GM18907 (cell line): ENCODE measurements around the gene CCDC15.

Experiments used
- ATAC-seq: cut with Tn5 transposase; IDR thresholded peaks from one replicate; pipeline ENCODE4 v1.9.1; 2021; ENCODE audit warnings: mild to moderate bottlenecking, moderate library complexity; ENCODE audit not compliant: unreplicated experiment

The CCDC15 gene

GRCh38 chr11:124953753-124954589 is at the start of gene CCDC15:
CCDC15 (plus strand) TSS chr11:124954202; CDS start chr11:124954733, 531 bp downstream.
- ATAC-seq = peak; percentile 99

GRCh38 chr11:124915541-124916369 is 38.2 kb upstream of the CCDC15 start:
- ATAC-seq = no peak

- no peak for ATAC-seq
Measured at GRCh38 chr11:124916370-124916710, 37.7 kb upstream of the CCDC15 start.

- no peak for ATAC-seq
Measured at GRCh38 chr11:124917115-124917637, 36.8 kb upstream of the CCDC15 start.

GRCh38 chr11:124918950-124919349 is 35.1 kb upstream of the CCDC15 start, which contains the start of gene HEPN1:
HEPN1 (plus strand) TSS chr11:124919250.
- no peak for ATAC-seq

GRCh38 chr11:124919898-124920297 is 34.1 kb upstream of the CCDC15 start:
- ATAC-seq = no peak

- no peak for ATAC-seq
Measured at GRCh38 chr11:124920356-124920755, 33.6 kb upstream of the CCDC15 start.

- peak; percentile 69 for ATAC-seq
Measured at GRCh38 chr11:124920870-124921609, 33.0 kb upstream of the CCDC15 start.

GRCh38 chr11:124922831-124923230 is 31.2 kb upstream of the CCDC15 start:
- no peak for ATAC-seq

- ATAC-seq = no peak
Measured at GRCh38 chr11:124923296-124923695, 30.7 kb upstream of the CCDC15 start.

- ATAC-seq = no peak
Measured at GRCh38 chr11:124928942-124929665, 24.9 kb upstream of the CCDC15 start.

- ATAC-seq = peak; percentile 66
Measured at GRCh38 chr11:124930799-124931198, 23.2 kb upstream of the CCDC15 start.

- ATAC-seq = no peak
Measured at GRCh38 chr11:124934862-124935547, 19.0 kb upstream of the CCDC15 start.

- ATAC-seq = no peak
Measured at GRCh38 chr11:124935548-124936514, 18.2 kb upstream of the CCDC15 start, which contains the start of gene HEPACAM. HEPACAM (minus strand) TSS chr11:124936047; CDS start chr11:124936006, 41 bp downstream.

GRCh38 chr11:124937336-124937935 is 16.6 kb upstream of the CCDC15 start:
- ATAC-seq = no peak

- no peak for ATAC-seq
Measured at GRCh38 chr11:124938206-124938765, 15.7 kb upstream of the CCDC15 start.

GRCh38 chr11:124938970-124939369 is 15.0 kb upstream of the CCDC15 start:
- ATAC-seq = no peak

GRCh38 chr11:124941703-124942102 is 12.3 kb upstream of the CCDC15 start:
- ATAC-seq = no peak
